ENCODE data around the gene INTS12. TPM values are rescaled to one million over a fixed set of nuclear protein-coding genes. Genes with fewer than 3 reads are reported as not detected.
"Not testable (repeated sequence)": the region's sequence is repeated elsewhere in the genome, so short reads cannot be mapped to it uniquely, and the experiment has no call there.

The INTS12 gene
- total RNA-seq, 5 donors from 2014 or later (not counting 1 experiment from before 2014, with no cell fraction given), result 14.5 to 23.8 (median 17.3) TPM

DNA sequence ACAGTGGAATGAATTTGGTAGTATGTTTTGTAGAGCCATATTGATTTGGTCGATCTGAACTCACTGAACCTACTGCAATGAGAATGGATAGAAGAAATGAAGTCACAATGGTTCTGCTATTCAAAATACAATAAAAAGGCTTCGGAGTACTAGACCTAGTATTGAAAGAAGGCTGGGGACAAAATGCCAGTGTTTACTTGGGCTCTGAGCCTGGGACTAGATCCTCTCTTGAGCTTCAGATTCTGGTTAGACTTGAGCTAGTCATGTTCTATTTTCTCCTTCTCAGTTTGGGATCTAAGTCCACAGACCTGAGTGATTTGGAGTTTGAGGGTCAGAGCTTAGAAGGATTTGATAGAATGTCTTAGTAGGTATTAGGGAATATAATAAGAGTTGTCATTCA is 9.9 kb downstream of the INTS12 start:
- Histone ChIP-seq H3K27me3 (replicated peaks in 1 of 2; ENCODE audit: control insufficient read depth in 2 of 2, extremely low read depth in 1 of 2, insufficient read depth in 2 of 2, low read length in 1 of 2) (no peaks in the 10 kb centered on the region), H3K27ac (ENCODE audit: low read length) (no peak overlapping the region), H3K9me3 (no peaks in the 10 kb centered on the region), H3K4me3 (ENCODE audit: control insufficient read depth in 1 of 2, extremely low read depth in 1 of 2, low read length in 1 of 2) (no peak overlapping the region), H3K36me3 (ENCODE audit: control insufficient read depth in 2 of 2, extremely low read depth in 1 of 2, insufficient read depth in 1 of 2, low read length in 1 of 2) (peaks cover 2 to 28% of the 10 kb centered on the region in 2 donors), H3K4me1 (ENCODE audit: control insufficient read depth in 1 of 2, extremely low read depth in 1 of 2, insufficient read depth in 2 of 2, low read length in 2 of 2) (no peaks in the 10 kb centered on the region)
- no peak overlapping the region for H3K27ac Mint-ChIP-seq
- H3K4me3 Mint-ChIP-seq, result no peak overlapping the region
- WGBS (ENCODE audit: insufficient coverage), result no CpG with 5 or more reads among the region's 2 CpGs
- H3K4me1 Mint-ChIP-seq, result peaks cover 8 to 13% (median 9%) of the 10 kb centered on the region in 3 donors
- CTCF ChIA-PET, result no interaction called here
- ATAC-seq (replicated peaks in 1 of 4) (no peak), DNase-seq (no peak)
- POLR2A ChIA-PET, result no interaction called here
- no peaks in the 10 kb centered on the region for H3K9me3 Mint-ChIP-seq
- peaks cover 48% of the 10 kb centered on the region for H3K36me3 Mint-ChIP-seq
- H3K27me3 Mint-ChIP-seq, result no peaks in the 10 kb centered on the region

- CTCF ChIA-PET; H3K27ac ChIP-seq (ENCODE audit: low read length); H3K4me3 ChIP-seq (ENCODE audit: control insufficient read depth in 1 of 2, extremely low read depth in 1 of 2, low read length in 1 of 2); H3K4me3 Mint-ChIP-seq; H3K27ac Mint-ChIP-seq; H3K27me3 ChIP-seq (replicated peaks in 1 of 2; ENCODE audit: control insufficient read depth in 2 of 2, extremely low read depth in 1 of 2, insufficient read depth in 2 of 2, low read length in 1 of 2); ATAC-seq (replicated peaks in 1 of 4); H3K9me3 Mint-ChIP-seq; H3K9me3 ChIP-seq; DNase-seq; H3K4me1 ChIP-seq (ENCODE audit: control insufficient read depth in 1 of 2, extremely low read depth in 1 of 2, insufficient read depth in 2 of 2, low read length in 2 of 2); H3K27me3 Mint-ChIP-seq; H3K4me1 Mint-ChIP-seq: not testable (repeated sequence)
- peaks cover 53% of the 10 kb centered on the region for H3K36me3 Mint-ChIP-seq
- H3K36me3 ChIP-seq (ENCODE audit: control insufficient read depth in 2 of 2, extremely low read depth in 1 of 2, insufficient read depth in 1 of 2, low read length in 1 of 2), result peaks cover 2 to 42% of the 10 kb centered on the region in 2 donors
- POLR2A ChIA-PET, result interaction anchor here (0.6 to 1.0 kb wide), 2 partner anchors 12 to 501 kb away, joined by 3 read pairs; no protein-coding TSS in a partner anchor
- WGBS (ENCODE audit: insufficient coverage), result 93% methylated on average over 4 of the region's 8 CpGs
These were observed 12.7 kb downstream of the INTS12 start for GRCh38 chr4:105695832-105696231.

DNA sequence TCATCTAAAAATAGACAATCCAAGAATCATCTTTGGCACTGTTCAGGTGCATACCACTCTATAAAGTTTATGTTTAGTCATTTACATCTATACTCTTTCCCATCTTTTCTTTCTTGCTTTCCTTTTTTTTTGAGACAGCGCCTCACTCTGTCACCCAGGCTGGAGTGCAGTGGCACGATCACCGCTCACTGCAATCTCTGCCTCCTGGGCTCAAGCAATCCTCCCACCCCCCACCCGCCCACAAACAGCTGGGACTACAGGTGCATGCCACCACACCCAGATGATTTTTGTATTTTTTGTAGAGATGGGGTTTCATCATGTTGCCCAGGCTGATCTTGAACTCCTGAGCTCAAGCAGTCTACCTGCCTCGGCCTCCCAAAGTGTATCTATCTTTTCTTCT is 13.7 kb downstream of the INTS12 start:
- 93% methylated on average over 4 of the region's 5 CpGs for WGBS (ENCODE audit: insufficient coverage)
- H3K27ac Mint-ChIP-seq; POLR2A ChIA-PET; H3K9me3 ChIP-seq; ATAC-seq (replicated peaks in 1 of 4); H3K4me1 Mint-ChIP-seq; H3K27me3 Mint-ChIP-seq; H3K4me3 ChIP-seq (ENCODE audit: control insufficient read depth in 1 of 2, extremely low read depth in 1 of 2, low read length in 1 of 2); DNase-seq; H3K9me3 Mint-ChIP-seq; H3K27me3 ChIP-seq (replicated peaks in 1 of 2; ENCODE audit: control insufficient read depth in 2 of 2, extremely low read depth in 1 of 2, insufficient read depth in 2 of 2, low read length in 1 of 2); H3K27ac ChIP-seq (ENCODE audit: low read length); H3K4me1 ChIP-seq (ENCODE audit: control insufficient read depth in 1 of 2, extremely low read depth in 1 of 2, insufficient read depth in 2 of 2, low read length in 2 of 2); H3K4me3 Mint-ChIP-seq; CTCF ChIA-PET: not testable (repeated sequence)
- peaks cover 58% of the 10 kb centered on the region for H3K36me3 Mint-ChIP-seq
- H3K36me3 ChIP-seq (ENCODE audit: control insufficient read depth in 2 of 2, extremely low read depth in 1 of 2, insufficient read depth in 1 of 2, low read length in 1 of 2), result peaks cover 2 to 43% of the 10 kb centered on the region in 2 donors

- ChIA-PET CTCF (no interaction called here), POLR2A (no interaction called here)
- Mint-ChIP-seq H3K4me1 (no peaks in the 10 kb centered on the region), H3K4me3 (no peak overlapping the region), H3K9me3 (no peaks in the 10 kb centered on the region), H3K27ac (no peak overlapping the region), H3K36me3 (peaks cover 42% of the 10 kb centered on the region), H3K27me3 (no peaks in the 10 kb centered on the region)
- DNase-seq (no peak), ATAC-seq (replicated peaks in 1 of 4) (no peak)
- H3K9me3 ChIP-seq, result no peaks in the 10 kb centered on the region
- H3K4me1 ChIP-seq (ENCODE audit: control insufficient read depth in 1 of 2, extremely low read depth in 1 of 2, insufficient read depth in 2 of 2, low read length in 2 of 2), result no peaks in the 10 kb centered on the region
- H3K27me3 ChIP-seq (replicated peaks in 1 of 2; ENCODE audit: control insufficient read depth in 2 of 2, extremely low read depth in 1 of 2, insufficient read depth in 2 of 2, low read length in 1 of 2), result no peaks in the 10 kb centered on the region
- no peak overlapping the region for H3K4me3 ChIP-seq (ENCODE audit: control insufficient read depth in 1 of 2, extremely low read depth in 1 of 2, low read length in 1 of 2)
- no peak overlapping the region for H3K27ac ChIP-seq (ENCODE audit: low read length)
- no CpG with 5 or more reads among the region's 2 CpGs for WGBS (ENCODE audit: insufficient coverage)
- peaks cover 3 to 32% of the 10 kb centered on the region in 2 donors for H3K36me3 ChIP-seq (ENCODE audit: control insufficient read depth in 2 of 2, extremely low read depth in 1 of 2, insufficient read depth in 1 of 2, low read length in 1 of 2)
These were observed 21.9 kb downstream of the INTS12 start for GRCh38 chr4:105686571-105686970.

DNA sequence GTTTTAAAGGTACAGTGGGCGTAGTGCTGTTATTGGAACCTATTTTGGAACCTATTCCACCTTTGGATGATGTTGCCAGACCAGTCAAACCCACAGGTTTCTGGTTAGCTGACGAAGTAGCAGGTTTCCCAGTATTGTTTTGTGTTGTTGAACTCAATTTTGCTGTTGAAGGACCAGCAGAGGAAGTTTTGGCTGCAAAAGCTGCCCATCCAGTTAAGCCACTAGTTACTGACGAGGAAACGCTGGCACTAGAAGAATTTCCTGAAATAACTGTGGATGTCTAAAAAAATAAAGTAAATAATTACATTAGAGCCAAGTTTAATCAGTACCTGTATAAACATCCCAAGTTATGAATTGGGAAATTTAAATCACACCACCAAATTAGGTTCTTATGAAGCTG is 25.5 kb downstream of the INTS12 start:
- DNase-seq (no peak), ATAC-seq (replicated peaks in 1 of 4) (no peak)
- no peak overlapping the region for H3K4me3 Mint-ChIP-seq
- 71% methylated on average over 1 of the region's 4 CpGs for WGBS (ENCODE audit: insufficient coverage)
- ChIA-PET CTCF (no interaction called here), POLR2A (no interaction called here)
- Histone ChIP-seq H3K27ac (ENCODE audit: low read length) (no peak overlapping the region), H3K4me1 (ENCODE audit: control insufficient read depth in 1 of 2, extremely low read depth in 1 of 2, insufficient read depth in 2 of 2, low read length in 2 of 2) (no peaks in the 10 kb centered on the region), H3K36me3 (ENCODE audit: control insufficient read depth in 2 of 2, extremely low read depth in 1 of 2, insufficient read depth in 1 of 2, low read length in 1 of 2) (peaks cover 3 to 7% of the 10 kb centered on the region in 2 donors), H3K27me3 (replicated peaks in 1 of 2; ENCODE audit: control insufficient read depth in 2 of 2, extremely low read depth in 1 of 2, insufficient read depth in 2 of 2, low read length in 1 of 2) (no peaks in the 10 kb centered on the region), H3K4me3 (ENCODE audit: control insufficient read depth in 1 of 2, extremely low read depth in 1 of 2, low read length in 1 of 2) (no peak overlapping the region), H3K9me3 (no peaks in the 10 kb centered on the region)
- peaks cover 27% of the 10 kb centered on the region for H3K36me3 Mint-ChIP-seq
- H3K27me3 Mint-ChIP-seq, result no peaks in the 10 kb centered on the region
- no peaks in the 10 kb centered on the region for H3K4me1 Mint-ChIP-seq
- H3K27ac Mint-ChIP-seq, result no peak overlapping the region
- H3K9me3 Mint-ChIP-seq, result no peaks in the 10 kb centered on the region

GRCh38 chr4:105679186-105679585 is 29.3 kb downstream of the INTS12 start:
- Mint-ChIP-seq H3K4me3 (no peak overlapping the region), H3K27me3 (no peaks in the 10 kb centered on the region), H3K36me3 (peaks cover 18% of the 10 kb centered on the region), H3K4me1 (no peaks in the 10 kb centered on the region), H3K27ac (no peak overlapping the region), H3K9me3 (no peaks in the 10 kb centered on the region)
- DNase-seq (no peak), ATAC-seq (replicated peaks in 1 of 4) (no peak)
- no peak overlapping the region for H3K27ac ChIP-seq (ENCODE audit: low read length)
- no peaks in the 10 kb centered on the region for H3K9me3 ChIP-seq
- no peaks in the 10 kb centered on the region for H3K4me1 ChIP-seq (ENCODE audit: control insufficient read depth in 1 of 2, extremely low read depth in 1 of 2, insufficient read depth in 2 of 2, low read length in 2 of 2)
- ChIA-PET CTCF (no interaction called here), POLR2A (no interaction called here)
- WGBS (ENCODE audit: insufficient coverage), result 100% methylated on average over 1 of the region's 2 CpGs
- no peak overlapping the region for H3K4me3 ChIP-seq (ENCODE audit: control insufficient read depth in 1 of 2, extremely low read depth in 1 of 2, low read length in 1 of 2)
- H3K27me3 ChIP-seq (replicated peaks in 1 of 2; ENCODE audit: control insufficient read depth in 2 of 2, extremely low read depth in 1 of 2, insufficient read depth in 2 of 2, low read length in 1 of 2), result no peaks in the 10 kb centered on the region
- peaks cover 0 to 7% of the 10 kb centered on the region in 2 donors for H3K36me3 ChIP-seq (ENCODE audit: control insufficient read depth in 2 of 2, extremely low read depth in 1 of 2, insufficient read depth in 1 of 2, low read length in 1 of 2)

DNA sequence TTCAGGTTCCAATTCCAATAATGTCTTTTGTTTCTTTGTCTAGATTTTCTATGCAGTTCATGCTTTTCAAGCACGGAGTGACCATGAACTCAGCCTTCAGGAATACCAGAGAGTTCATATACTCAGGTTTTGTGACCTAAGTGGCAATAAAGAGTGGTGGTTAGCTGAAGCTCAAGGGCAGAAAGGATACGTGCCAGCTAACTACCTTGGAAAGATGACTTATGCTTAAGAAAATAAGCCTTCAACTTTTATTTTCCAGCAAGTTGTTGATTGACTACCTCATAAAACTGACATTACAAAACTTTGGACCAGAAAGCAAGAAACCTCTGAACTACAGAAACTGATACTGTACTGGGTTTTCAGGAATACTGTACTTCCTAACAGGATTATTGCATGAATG is 30.8 kb downstream of the INTS12 start:
- Mint-ChIP-seq H3K9me3 (no peaks in the 10 kb centered on the region), H3K27me3 (peaks cover 5 to 8% of the 10 kb centered on the region in 2 donors), H3K4me3 (no peak overlapping the region), H3K27ac (no peak overlapping the region), H3K36me3 (peaks cover 12% of the 10 kb centered on the region), H3K4me1 (no peaks in the 10 kb centered on the region)
- ChIA-PET POLR2A (no interaction called here), CTCF (no interaction called here)
- no peak for DNase-seq
- Histone ChIP-seq H3K4me3 (ENCODE audit: control insufficient read depth in 1 of 2, extremely low read depth in 1 of 2, low read length in 1 of 2) (no peak overlapping the region), H3K27me3 (replicated peaks in 1 of 2; ENCODE audit: control insufficient read depth in 2 of 2, extremely low read depth in 1 of 2, insufficient read depth in 2 of 2, low read length in 1 of 2) (no peaks in the 10 kb centered on the region), H3K27ac (ENCODE audit: low read length) (no peak overlapping the region), H3K9me3 (no peaks in the 10 kb centered on the region), H3K36me3 (ENCODE audit: control insufficient read depth in 2 of 2, extremely low read depth in 1 of 2, insufficient read depth in 1 of 2, low read length in 1 of 2) (peaks cover 0 to under 1% of the 10 kb centered on the region in 2 donors), H3K4me1 (ENCODE audit: control insufficient read depth in 1 of 2, extremely low read depth in 1 of 2, insufficient read depth in 2 of 2, low read length in 2 of 2) (no peaks in the 10 kb centered on the region)
- WGBS (ENCODE audit: insufficient coverage), result 100% methylated on average over 1 of the region's 2 CpGs
- no peak for ATAC-seq (replicated peaks in 1 of 4)
